OCI-LY3 (cell line): ENCODE data around the gene DYNC1H1.

Experiments
- H2AFZ ChIP-seq: fragments of 200-600, 300-600 bp; shearing (Covaris generic); 2 replicates; pipeline ENCODE4 v1.6.0; 2014; ENCODE audit warnings: antibody characterized with exemption, low read depth, low read length
- H3K27ac ChIP-seq: fragments of 200-600, 300-600 bp; sonication (generic); 2 replicates; pipeline ENCODE4 v1.5.1; 2014; ENCODE audit warnings: mild to moderate bottlenecking, low read length, moderate library complexity, mixed read lengths
- H3K27me3 ChIP-seq: fragments of 200-600, 300-600 bp; sonication (generic); 2 replicates; pipeline ENCODE4 v1.6.1; 2014; ENCODE audit warnings: low read depth, low read length, mixed read lengths
- H3K36me3 ChIP-seq: fragments of 200-600, 300-600 bp; sonication (generic); replicated peaks from 2 replicates; pipeline ENCODE3; 2014; ENCODE audit warnings: low read depth, low read length, mixed read lengths
- H3K4me1 ChIP-seq: fragments of 300-600, 200-600 bp; sonication (generic); 2 replicates; pipeline ENCODE4 v1.6.1; 2014; ENCODE audit warnings: low read length, mixed read lengths
- H3K4me2 ChIP-seq: fragments of 200-600, 300-600 bp; sonication (generic); 2 replicates; pipeline ENCODE4 v1.6.1; 2014; ENCODE audit warnings: low read length, mixed read lengths
- H3K4me3 ChIP-seq: fragments of 300-600, 200-600 bp; sonication (generic); 2 replicates; pipeline ENCODE4 v1.5.1; 2014; ENCODE audit warnings: antibody characterized with exemption, mild to moderate bottlenecking, low read length, moderate library complexity
- H3K79me2 ChIP-seq: fragments of 300-600, 200-600 bp; shearing (Covaris generic); 2 replicates; pipeline ENCODE4 v1.6.1; 2014; ENCODE audit warnings: mild to moderate bottlenecking, low read length, mixed read lengths
- H3K9ac ChIP-seq: fragments of 300-600, 200-600 bp; shearing (Covaris generic); 2 replicates; pipeline ENCODE4 v1.6.0; 2014; ENCODE audit warnings: mild to moderate bottlenecking, low read length, moderate library complexity
- H3K9me3 ChIP-seq: fragments of 200-600, 300-600 bp; shearing (Covaris generic); 2 replicates; pipeline ENCODE4 v1.6.1; 2014; ENCODE audit warnings: low read length, mixed read lengths; ENCODE audit not compliant: insufficient read depth
- H4K20me1 ChIP-seq: fragments of 200-600, 300-600 bp; sonication (generic); 2 replicates; pipeline ENCODE4 v1.6.1; 2016; ENCODE audit warnings: low read length, mixed read lengths; ENCODE audit not compliant: insufficient read depth
- CTCF ChIP-seq: fragments of 200-600, 300-600 bp; sonication (generic); IDR thresholded peaks from 2 replicates; pipeline ENCODE4 v1.5.1; 2014; ENCODE audit warnings: antibody characterized with exemption, low read length, low read depth
- EZH2phosphoT487 ChIP-seq: fragments of 200-600 bp; shearing (Covaris generic); IDR thresholded peaks from 2 replicates; pipeline ENCODE4 v1.6.1; 2018; ENCODE audit warnings: antibody characterized with exemption, mixed run types, low read depth

DYNC1H1 gene

GRCh38 chr14:101929096-101929495 lies 35.3 kb upstream of the DYNC1H1 start:
- no peaks in the 10 kb centered on the region for H3K79me2 ChIP-seq
- no peaks in the 10 kb centered on the region for H3K27me3 ChIP-seq
- peaks cover 3% of the 10 kb centered on the region for H3K36me3 ChIP-seq
- H4K20me1 ChIP-seq = no peaks in the 10 kb centered on the region
- TF ChIP-seq EZH2phosphoT487 (no peak), CTCF (no peak)
- H2AFZ ChIP-seq = no peak overlapping the region
- no peaks in the 10 kb centered on the region for H3K4me1 ChIP-seq
- H3K4me2 ChIP-seq = no peak overlapping the region
- no peak overlapping the region for H3K9ac ChIP-seq
- H3K4me3 ChIP-seq = no peak overlapping the region
- H3K9me3 ChIP-seq = no peaks in the 10 kb centered on the region
- no peak overlapping the region for H3K27ac ChIP-seq

GRCh38 chr14:101929946-101930345 lies 34.4 kb upstream of the DYNC1H1 start:
- no peak overlapping the region for H2AFZ ChIP-seq
- no peak overlapping the region for H3K4me3 ChIP-seq
- TF ChIP-seq CTCF (no peak), EZH2phosphoT487 (no peak)

GRCh38 chr14:101932673-101933072 lies 31.7 kb upstream of the DYNC1H1 start:
- no peaks in the 10 kb centered on the region for H3K36me3 ChIP-seq
- H3K4me2 ChIP-seq = no peak overlapping the region
- H3K4me3 ChIP-seq = no peak overlapping the region
- TF ChIP-seq EZH2phosphoT487 (no peak), CTCF (no peak)
- H3K27me3 ChIP-seq = no peaks in the 10 kb centered on the region
- no peak overlapping the region for H3K9ac ChIP-seq
- 0 out of 2 replicates have a peak, but pooled peaks cover 3% of the 10 kb centered on the region for H3K4me1 ChIP-seq
- no peak overlapping the region for H3K27ac ChIP-seq
- no peak overlapping the region for H2AFZ ChIP-seq
- no peaks in the 10 kb centered on the region for H4K20me1 ChIP-seq
- no peaks in the 10 kb centered on the region for H3K79me2 ChIP-seq
- H3K9me3 ChIP-seq = no peaks in the 10 kb centered on the region

More at GRCh38 chr14:101929946-101930345, 34.4 kb upstream of the DYNC1H1 start:
- H4K20me1 ChIP-seq = no peaks in the 10 kb centered on the region
- no peak overlapping the region for H3K27ac ChIP-seq
- no peak overlapping the region for H3K9ac ChIP-seq
- no peaks in the 10 kb centered on the region for H3K27me3 ChIP-seq
- no peaks in the 10 kb centered on the region for H3K79me2 ChIP-seq
- no peak overlapping the region for H3K4me2 ChIP-seq
- no peaks in the 10 kb centered on the region for H3K4me1 ChIP-seq
- no peaks in the 10 kb centered on the region for H3K9me3 ChIP-seq
- H3K36me3 ChIP-seq = peaks cover under 1% of the 10 kb centered on the region

GRCh38 chr14:101933209-101933608 lies 31.2 kb upstream of the DYNC1H1 start:
- Histone ChIP-seq H2AFZ (no peak overlapping the region), H3K4me3 (no peak overlapping the region), H3K9me3 (no peaks in the 10 kb centered on the region), H3K36me3 (no peaks in the 10 kb centered on the region), H3K27me3 (no peaks in the 10 kb centered on the region), H4K20me1 (no peaks in the 10 kb centered on the region), H3K4me1 (0 out of 2 replicates have a peak, but pooled peaks cover 3% of the 10 kb centered on the region), H3K79me2 (no peaks in the 10 kb centered on the region), H3K27ac (no peak overlapping the region), H3K4me2 (no peak overlapping the region), H3K9ac (no peak overlapping the region)
- no peak for TF ChIP-seq EZH2phosphoT487
- no peak for TF ChIP-seq CTCF
